Measurements from ENCODE around the gene CHD5.

The CHD5 gene

GRCh38 chr1:6200188-6200809 lies 20.2 kb upstream of the CHD5 start:
- no peak for DNase-seq

DNA sequence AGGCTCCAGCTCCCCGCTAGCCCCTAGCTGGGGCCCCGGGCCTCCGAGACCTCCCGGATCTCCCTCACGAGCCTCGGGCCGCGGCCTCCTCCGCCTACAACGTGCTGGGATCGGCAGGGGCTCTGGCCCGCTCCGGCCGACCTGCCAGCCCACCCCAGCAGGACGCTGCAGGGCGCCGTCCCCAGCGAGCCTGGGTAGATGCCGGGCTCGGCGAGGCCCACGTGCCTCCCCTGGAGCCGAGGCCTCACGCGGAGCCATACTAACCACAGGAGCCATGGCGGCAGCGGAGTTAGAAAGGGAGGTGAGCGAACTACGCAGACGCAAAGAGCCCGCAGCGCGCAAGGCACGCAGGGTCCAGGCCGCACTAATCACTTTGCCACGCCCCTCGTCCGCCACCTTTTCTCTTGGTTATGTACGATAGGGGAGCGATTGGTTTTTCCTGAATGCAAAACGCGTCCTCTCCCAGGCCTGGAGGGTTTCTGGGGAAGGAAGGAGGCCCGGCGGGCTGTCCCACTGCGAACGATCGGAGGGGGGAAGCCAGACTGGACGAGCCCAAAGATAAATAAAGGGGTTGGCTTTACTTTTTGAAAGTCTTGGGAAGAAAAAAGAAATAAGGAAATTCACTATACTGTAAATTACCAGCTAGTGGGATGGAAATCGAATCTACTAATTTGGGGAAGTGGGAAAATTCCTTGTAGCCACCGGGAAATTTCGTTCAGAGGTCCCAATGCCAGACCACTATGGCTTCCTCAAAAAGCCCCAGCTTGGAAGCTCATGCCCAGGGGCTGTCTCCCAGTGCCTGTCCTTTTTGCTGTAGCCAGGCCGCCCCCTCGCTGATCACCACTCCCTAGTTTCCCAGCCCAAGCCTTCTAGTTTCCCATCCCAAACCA lies 19.4 kb upstream of the CHD5 start, which contains the start of gene RPL22:
TSS of gene RPL22 (minus strand) at position 298 of the 890 bp plus-strand sequence. CDS start at position 276, 22 bp downstream.
- peak; percentile 97 for DNase-seq

GRCh38 chr1:6198646-6199297 lies 18.7 kb upstream of the CHD5 start:
- DNase-seq = no peak

- no peak for DNase-seq
Measured at GRCh38 chr1:6197746-6198427, 17.8 kb upstream of the CHD5 start.

GRCh38 chr1:6191968-6192367 lies 11.8 kb upstream of the CHD5 start:
- DNase-seq = no peak

DNA sequence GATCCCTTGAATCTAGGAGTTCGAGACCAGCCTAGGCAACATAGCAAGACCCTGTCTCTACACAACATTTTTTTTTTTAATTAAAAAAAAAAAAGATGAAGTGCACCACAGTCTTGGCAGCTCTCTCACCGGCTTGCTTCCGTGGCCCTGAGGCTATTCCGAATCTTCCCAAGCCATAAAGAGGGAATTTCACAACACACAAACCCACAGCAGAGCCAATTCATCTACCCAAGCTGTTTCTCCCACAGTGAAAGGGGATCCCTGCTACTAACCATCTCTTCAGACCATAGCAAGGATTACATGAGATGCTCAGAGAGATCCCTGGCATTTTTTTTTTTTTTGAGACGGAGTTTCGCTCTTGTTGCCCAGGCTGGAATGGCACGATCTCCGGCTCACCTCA lies 8.3 kb upstream of the CHD5 start:
- no peak for DNase-seq

GRCh38 chr1:6185635-6186382 lies 5.7 kb upstream of the CHD5 start:
- no peak for DNase-seq

DNA sequence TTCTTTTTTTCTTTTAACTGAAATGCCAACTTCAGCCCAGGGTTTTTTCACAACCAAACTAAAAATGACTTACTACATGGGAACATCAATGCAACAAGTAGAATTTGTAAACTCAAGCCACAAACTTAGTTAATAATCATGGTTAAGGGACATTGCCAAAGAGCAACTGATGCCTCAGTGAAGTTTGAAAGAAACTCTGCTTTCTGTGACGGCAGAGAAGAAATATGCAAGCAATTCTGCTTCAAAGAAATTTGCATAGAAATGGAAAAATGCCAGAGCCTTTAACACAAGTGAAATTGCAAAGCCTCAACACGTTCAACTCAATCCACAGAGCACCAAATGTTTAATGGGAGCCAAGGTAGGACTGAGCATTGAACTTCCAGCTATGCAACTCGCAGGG lies 5.0 kb upstream of the CHD5 start:
- no peak for DNase-seq

DNA sequence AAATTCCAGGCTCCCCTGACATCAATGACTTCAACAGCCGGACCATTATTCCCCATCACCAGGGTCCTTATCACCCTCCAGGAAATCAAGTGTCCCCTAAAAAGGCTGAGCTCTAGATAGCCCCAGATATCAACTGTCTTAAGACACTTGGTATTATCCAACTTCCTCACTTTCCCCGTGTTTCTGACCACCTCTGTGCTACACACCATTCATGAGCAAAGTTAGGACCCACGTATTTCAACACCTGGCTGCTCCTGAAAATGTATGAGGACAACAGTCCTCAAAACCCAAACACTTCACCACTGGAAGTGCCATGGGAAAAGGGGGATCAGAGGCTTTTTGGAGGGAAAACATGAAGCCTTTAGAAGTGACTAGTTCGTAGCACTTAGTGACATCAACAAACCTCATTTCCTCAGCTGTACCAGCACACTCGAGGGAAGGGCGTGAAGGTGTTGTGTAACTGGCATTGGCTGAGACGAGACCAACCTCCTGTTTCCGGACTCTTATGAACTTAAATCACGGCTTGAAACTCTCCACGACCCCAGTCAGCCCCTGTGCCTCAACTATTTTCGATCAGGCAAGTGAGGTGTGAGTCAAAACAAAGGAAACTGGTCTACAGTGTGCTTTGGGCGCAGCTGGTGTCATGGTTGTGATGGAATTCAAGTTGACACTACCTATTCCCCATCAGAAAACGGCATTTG lies 4.1 kb upstream of the CHD5 start:
- DNase-seq = no peak

DNA sequence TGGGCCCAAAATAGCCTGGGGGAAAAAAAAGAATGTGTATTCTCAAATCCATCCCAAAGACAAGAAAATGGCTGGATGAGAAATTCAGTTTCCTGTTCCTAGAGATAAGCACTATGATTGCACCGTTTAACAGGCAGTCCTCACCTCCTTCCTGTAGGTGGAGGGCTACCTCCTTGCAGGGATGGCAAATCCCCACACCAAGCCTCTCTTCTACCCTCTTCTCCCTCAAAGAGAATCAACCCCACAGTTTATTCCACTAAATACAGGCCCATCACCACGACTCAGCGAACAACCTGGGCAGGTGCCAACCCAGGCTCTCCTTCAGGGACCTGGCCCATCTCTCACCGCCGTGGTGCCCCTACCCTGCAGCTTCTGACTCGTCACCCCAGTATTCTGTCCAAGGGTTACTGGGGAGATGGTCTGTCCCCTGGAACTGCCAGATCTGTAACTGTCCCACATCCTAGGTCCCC lies 3.4 kb upstream of the CHD5 start:
- DNase-seq = no peak

DNA sequence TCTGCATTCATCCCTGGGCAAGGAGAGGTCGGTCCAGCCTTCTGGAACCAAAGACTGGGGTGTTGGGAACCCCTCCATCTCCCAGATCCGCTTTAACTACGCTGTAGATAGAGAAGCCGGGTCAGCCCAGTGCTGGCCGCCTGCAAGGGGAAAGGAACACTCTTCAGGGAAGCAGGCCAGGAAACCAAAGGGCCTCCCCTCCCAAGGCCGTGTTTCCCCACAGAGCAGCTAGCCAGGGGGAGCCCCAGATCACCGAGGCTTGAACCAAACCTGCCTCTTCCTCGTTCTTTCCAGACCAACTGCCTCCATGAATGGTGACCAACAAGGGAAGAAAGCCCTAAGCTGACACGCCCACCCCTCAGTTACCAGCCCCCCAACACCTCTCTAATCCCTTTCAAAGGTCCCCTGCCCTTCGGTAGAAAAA lies 1.2 kb upstream of the CHD5 start:
- DNase-seq = no peak

DNA sequence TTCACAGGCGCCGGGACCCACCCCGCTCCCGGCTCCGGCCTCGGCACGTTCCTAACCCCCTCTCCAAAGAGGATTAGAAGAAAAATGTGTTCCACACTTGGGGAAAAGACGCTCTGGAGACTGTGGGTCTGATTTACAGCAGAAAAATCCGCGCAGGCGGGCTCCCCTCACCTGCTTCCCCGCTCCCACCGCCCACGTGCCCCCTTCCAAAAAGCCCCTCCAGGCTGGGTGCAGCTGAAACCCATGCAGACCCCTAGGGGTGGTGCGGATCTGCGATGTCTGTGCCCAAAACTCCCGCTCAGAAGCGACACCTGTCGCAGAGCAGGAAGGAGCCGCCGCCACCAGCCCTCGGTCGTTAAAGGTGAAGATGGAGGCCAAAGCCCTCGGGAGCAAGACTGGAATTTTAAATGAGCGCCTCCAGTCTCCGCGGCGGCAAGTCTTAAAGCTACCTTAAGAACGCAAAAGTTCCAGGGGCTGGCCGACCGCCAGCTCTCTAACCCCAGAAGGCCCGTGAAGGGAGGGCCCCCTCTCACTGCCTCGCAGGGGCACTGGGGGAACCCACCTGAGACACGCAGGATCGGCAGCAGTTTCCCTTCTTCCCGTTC lies 688 bp upstream of the CHD5 start:
- peak; percentile 50 for DNase-seq

GRCh38 chr1:6179564-6180175 lies 451 bp downstream of the CHD5 start:
- DNase-seq = no peak

DNA sequence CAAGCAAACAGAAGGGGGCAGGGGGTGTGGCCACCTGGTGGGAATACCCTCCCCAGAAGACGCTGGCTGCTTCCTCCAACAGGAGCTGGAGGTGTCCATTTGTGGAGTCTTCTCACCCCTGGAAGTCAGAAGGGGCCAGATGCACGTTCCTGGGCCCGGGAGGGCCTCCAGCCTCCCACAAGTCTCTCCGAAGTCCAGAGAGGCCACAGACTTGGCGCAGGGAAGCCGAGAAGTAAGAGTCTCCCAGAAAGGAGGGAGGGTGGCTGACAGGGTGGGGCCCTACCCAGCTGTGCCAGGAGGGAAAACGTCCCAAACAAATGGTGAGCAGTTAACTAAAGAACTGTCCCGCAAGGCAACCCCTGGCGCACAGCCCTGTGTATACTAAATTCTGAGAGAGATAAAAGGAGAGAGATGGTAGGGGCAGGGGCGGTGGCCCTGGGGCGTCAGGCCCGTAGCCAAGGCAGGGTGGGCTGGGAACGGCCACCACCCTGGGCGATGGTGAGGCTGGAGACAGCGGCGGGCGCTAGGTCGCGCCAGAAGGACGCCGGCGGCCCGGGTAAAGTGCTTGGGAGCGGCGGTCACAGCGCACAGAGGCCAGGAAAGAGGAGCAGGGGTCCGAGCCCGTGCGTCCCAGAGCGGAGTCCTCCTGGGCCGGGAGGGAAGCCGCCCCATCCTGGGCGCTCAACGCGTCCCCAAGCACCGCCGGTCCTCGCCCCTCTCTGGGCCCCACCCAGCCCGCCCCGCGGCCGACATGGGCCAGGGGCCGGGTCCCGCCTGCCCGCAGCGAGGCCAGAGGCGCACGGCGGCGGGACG lies 1.2 kb downstream of the CHD5 start:
- peak; percentile 48 for DNase-seq

- DNase-seq = no peak
Measured at GRCh38 chr1:6177681-6178380, 2.3 kb downstream of the CHD5 start.

- DNase-seq = no peak
Measured at GRCh38 chr1:6176779-6177178, 3.3 kb downstream of the CHD5 start.

DNA sequence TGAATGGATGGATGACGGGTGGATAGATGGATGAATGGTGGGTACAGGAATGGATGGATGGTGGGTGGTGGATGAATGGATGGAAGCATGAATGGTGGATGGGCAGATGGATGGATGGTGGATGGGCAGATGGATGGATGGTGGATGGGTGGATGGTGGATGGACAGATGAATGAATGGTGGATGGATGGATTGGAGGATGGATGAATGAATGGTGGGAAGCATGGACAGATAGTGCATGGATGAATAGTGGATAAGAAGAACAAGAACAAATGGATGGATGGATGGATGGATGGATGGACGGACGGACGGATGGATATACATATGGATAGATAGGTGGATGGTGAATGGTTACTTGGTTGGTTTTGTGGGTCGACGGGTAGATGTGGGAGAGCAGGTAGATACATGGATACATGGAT lies 4.7 kb downstream of the CHD5 start:
- DNase-seq = no peak

- DNase-seq = no peak
Measured at GRCh38 chr1:6174621-6175410, 5.3 kb downstream of the CHD5 start.
